Brain microvascular endothelial cell (primary cell): ENCODE data around the gene RIC8A.

Experiments used
- DNase-seq: peaks from one replicate; pipeline ENCODE4 v3.0.0-alpha.2; 2020
- H3K27ac ChIP-seq: fragments of 250-450 bp; sonication (Bioruptor Pico); 2 replicates; pipeline ENCODE4 v1.5.1; 2020; ENCODE audit warnings: mild to moderate bottlenecking, moderate library complexity
- H3K27me3 ChIP-seq: fragments of 250-450 bp; sonication (Bioruptor Pico); replicated peaks from 2 replicates; pipeline ENCODE4 v1.5.1; 2020; ENCODE audit warnings: mild to moderate bottlenecking
- H3K36me3 ChIP-seq: fragments of 250-450 bp; sonication (Bioruptor Pico); replicated peaks from 2 replicates; pipeline ENCODE4 v1.5.1; 2020; ENCODE audit warnings: mild to moderate bottlenecking
- H3K4me3 ChIP-seq: 2 replicates; pipeline ENCODE4 v1.5.1; 2011; ENCODE audit warnings: low read depth, mild to moderate bottlenecking, control low read depth, low read length, moderate library complexity
- in situ Hi-C: cut with HindIII; loops from 2 replicates; pipeline ENCODE4 v1.10.0; 2017; ENCODE audit warnings: low sequenced_read_pairs, low pct_ligation_motif_present
- TF ChIP-seq, protein P1 (sequence below): IDR thresholded peaks from 2 replicates; pipeline ENCODE4 v1.5.1; 2011; ENCODE audit warnings: low read depth, mild to moderate bottlenecking, moderate library complexity, low read length, control low read depth, inconsistent platforms; ENCODE audit errors: missing control alignments

RIC8A gene

DNA sequence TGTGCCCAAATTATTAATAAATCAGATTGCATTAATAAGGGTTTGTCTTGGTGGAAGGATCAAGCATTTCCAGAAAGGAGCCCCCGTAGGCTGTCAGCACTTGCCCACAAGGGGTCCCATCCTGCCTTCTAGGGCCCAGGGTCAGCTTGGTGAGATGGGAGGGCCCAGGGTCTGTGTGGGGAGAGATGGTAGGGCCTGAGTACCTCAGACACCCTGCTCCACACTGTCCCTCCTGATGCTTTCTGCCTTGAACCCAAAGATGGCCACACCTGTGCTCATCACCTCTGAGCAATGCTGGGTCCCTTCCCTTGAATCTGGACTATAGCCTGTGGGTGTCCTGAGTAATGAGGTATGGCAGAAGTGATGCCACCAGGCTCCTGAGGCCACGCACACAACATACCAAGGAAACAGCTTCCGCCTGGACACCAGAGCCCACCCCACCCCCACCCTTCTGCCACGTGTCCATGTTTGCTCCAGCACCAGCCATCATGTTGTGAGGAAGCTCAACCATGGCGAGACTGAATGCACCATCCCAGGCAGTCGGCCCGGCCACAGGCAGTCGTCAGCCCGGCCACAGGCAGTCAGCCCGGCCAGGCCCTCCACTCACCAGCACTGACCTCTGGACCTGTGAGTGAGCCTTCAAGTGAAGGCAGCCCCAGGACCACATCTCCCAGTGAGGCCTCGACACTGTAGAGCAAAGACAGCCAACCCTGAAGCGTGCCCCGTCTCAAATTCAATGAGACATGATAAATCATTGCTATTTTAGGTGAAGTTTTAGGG is 7.1 kb upstream of the RIC8A start:
- Histone ChIP-seq H3K27me3 (no peaks in the 10 kb centered on the region), H3K36me3 (peaks cover 25% of the 10 kb centered on the region), H3K27ac (no peak overlapping the region), H3K4me3 (no peak overlapping the region)
- DNase-seq = no peak
- TF ChIP-seq, protein P1, sequence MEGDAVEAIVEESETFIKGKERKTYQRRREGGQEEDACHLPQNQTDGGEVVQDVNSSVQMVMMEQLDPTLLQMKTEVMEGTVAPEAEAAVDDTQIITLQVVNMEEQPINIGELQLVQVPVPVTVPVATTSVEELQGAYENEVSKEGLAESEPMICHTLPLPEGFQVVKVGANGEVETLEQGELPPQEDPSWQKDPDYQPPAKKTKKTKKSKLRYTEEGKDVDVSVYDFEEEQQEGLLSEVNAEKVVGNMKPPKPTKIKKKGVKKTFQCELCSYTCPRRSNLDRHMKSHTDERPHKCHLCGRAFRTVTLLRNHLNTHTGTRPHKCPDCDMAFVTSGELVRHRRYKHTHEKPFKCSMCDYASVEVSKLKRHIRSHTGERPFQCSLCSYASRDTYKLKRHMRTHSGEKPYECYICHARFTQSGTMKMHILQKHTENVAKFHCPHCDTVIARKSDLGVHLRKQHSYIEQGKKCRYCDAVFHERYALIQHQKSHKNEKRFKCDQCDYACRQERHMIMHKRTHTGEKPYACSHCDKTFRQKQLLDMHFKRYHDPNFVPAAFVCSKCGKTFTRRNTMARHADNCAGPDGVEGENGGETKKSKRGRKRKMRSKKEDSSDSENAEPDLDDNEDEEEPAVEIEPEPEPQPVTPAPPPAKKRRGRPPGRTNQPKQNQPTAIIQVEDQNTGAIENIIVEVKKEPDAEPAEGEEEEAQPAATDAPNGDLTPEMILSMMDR = no peak
- in situ Hi-C loops = no loop called here

DNA sequence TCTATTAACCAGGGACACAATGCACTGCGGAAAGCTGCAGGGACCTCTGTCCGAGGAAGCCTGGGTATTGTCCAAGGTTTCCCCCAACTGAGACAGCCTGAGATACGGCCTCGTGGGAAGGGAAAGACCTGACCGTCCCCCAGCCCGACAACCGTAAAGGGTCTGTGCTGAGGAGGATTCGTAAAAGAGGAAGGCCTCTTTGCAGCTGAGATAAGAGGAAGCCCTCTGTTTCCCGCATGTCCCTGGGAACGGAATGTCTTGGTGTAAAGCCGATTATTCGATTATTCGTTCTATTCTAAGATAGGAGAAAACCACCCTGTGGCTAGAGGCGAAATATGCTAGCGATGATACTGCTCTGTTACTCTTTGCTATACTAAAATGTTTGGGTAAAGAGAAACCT is 5.5 kb upstream of the RIC8A start:
- H3K4me3 ChIP-seq = no peak overlapping the region
- no peak overlapping the region for H3K27ac ChIP-seq
- peaks cover 27% of the 10 kb centered on the region for H3K36me3 ChIP-seq
- DNase-seq = no peak
- H3K27me3 ChIP-seq = no peaks in the 10 kb centered on the region
- TF ChIP-seq, protein P1 = no peak
- in situ Hi-C loops = no loop called here

DNA sequence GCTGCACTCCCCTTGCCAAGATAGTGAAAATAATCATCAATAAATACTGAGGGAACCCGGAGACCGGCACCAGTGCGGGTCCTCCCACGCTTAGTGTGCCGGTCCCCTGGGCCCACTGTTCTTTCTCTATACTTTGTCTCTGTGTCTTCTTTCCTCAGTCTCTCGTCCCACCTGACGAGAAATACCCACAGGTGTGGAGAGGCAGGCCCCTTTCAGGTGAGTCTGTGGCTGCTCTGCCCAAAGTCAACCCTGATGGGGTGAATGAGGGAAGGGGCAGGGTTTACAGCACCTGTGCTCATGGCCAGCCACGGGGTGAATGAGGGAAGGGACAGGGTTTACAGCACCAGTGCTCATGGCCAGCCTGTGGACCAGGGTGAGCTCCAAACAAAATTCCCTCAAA is 5.0 kb upstream of the RIC8A start:
- in situ Hi-C loops = no loop called here
- no peaks in the 10 kb centered on the region for H3K27me3 ChIP-seq
- peaks cover 27% of the 10 kb centered on the region for H3K36me3 ChIP-seq
- H3K27ac ChIP-seq = no peak overlapping the region
- H3K4me3 ChIP-seq = no peak overlapping the region
- TF ChIP-seq, protein P1 = no peak
- DNase-seq = no peak

DNA sequence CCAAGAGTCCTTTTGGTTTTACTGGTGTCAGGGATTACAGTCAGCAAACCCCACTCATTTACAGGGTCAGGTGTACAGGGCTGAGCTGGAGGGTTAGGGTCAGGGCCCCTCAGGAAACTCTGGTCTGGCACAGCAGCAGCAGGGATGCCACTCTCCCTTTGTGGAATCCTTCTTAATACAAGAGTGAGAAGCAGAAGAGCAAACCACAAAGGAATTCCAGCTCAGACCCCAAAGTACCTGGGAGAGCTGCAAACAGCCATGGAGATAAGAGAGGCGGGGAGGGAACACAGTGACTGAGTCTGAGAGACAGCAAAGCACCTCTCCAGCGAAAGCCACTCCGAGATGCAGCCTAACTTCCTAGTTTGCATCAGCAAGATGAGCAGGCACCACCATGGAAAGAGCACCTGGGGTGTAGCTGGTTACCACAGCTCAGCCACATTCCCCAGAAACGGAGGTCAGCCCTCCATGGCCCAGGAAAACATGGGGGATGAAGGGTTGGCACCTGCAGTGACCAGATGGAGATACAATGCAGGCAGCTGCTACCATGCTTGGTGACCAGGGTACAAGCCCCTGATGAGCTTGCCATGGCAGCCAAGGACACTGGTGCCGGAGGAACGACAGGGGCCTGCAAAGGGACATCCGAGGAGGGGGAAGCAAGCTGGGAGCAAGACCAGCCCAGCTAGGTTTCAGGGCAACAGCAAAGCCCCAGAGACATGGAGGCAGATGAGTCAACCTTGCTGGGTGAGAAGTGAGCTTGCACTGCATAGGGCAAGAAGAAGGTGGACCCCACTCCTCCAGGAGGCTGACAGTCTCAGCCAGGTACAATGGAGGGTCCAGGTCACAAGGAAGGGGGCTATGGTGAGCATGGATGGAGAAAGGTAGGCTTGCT is 4.2 kb upstream of the RIC8A start:
- peaks cover 27% of the 10 kb centered on the region for H3K36me3 ChIP-seq
- DNase-seq = no peak
- H3K27ac ChIP-seq = no peak overlapping the region
- no peaks in the 10 kb centered on the region for H3K27me3 ChIP-seq
- TF ChIP-seq, protein P1 = no peak
- in situ Hi-C loops = no loop called here
- H3K4me3 ChIP-seq = no peak overlapping the region

DNA sequence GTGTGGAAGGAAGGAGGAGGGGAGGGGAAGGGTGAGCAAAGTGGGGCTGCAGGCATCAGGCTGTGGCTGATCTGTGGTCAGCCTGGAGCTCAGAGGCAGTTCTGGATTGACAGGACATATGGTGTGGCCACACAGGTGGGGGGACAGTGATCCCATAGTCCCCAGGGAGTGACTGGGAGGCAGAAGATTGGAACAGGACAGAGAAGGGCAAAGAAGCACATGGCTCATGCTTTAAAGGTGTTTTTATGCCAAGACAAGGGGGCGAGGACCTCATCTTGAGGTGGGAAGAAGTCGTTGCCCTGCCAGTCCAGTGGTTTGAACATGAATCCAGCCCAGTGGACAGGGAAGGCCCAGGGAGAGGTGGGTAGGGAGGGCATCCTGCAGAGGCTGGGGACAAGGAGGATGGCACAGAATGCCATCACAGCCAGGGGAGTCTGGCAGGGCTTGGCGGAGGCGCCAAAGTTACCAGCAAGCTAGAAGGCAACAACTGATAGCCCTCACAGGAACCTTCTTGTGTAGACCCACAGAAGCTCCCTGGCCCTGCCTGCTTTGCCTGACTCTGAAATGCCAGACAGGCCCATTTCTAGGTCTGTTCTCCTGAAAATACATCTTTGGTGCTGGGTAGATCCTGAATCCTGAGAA is 3.4 kb upstream of the RIC8A start:
- no peak overlapping the region for H3K27ac ChIP-seq
- H3K27me3 ChIP-seq = no peaks in the 10 kb centered on the region
- H3K36me3 ChIP-seq = peaks cover 27% of the 10 kb centered on the region
- no peak for DNase-seq
- TF ChIP-seq, protein P1 = no peak
- in situ Hi-C loops = no loop called here
- H3K4me3 ChIP-seq = no peak overlapping the region
